H1 (cell line): ENCODE measurements around the gene NUBPL. TPM values are rescaled to one million over a fixed set of nuclear protein-coding genes. Genes with fewer than 3 reads are reported as not detected.

Experiments
- CTCF ChIA-PET: fragments of 300-600 bp; sonication (Branson Sonifier 250); formaldehyde crosslinking; loops from one replicate; lab custom pipeline; 2021; ENCODE audit not compliant: partially characterized antibody; lab: Charles Lee
- POLR2A ChIA-PET: fragments of 300-600 bp; sonication (Branson Sonifier 250); formaldehyde crosslinking; loops from one replicate; lab custom pipeline; 2021; ENCODE audit warnings: inconsistent platforms; ENCODE audit not compliant: partially characterized antibody; lab: Charles Lee
- DNase-seq, 2 experiments: peaks; one replicate each; pipeline versions ENCODE4 v3.0.0 to v3.0.0-alpha.2; 2010 to 2022; ENCODE audit warnings: low spot score in 2 of 2, low read depth in 1 of 2, mixed read lengths in 1 of 2
- FAIRE-seq: peaks from 2 replicates; lab custom pipeline; 2011; peaks lifted over from hg19 to GRCh38; lab: Jason Lieb, UNC
- H2AFZ ChIP-seq: 2 replicates; pipeline ENCODE4 v1.8.1; 2012; ENCODE audit warnings: low read length, inconsistent platforms
- H2AK5ac ChIP-seq: 2 replicates; pipeline ENCODE4 v1.6.1; 2013; ENCODE audit warnings: low read depth, low read length
- H2BK120ac ChIP-seq: replicated peaks from 2 replicates; pipeline ENCODE3; 2013; ENCODE audit warnings: low read depth, low read length, inconsistent platforms
- H2BK12ac ChIP-seq: 2 replicates; pipeline ENCODE4 v1.6.1; 2013; ENCODE audit warnings: low read depth, low read length
- H2BK15ac ChIP-seq: 2 replicates; pipeline ENCODE4 v1.6.1; 2013; ENCODE audit warnings: low read length
- H2BK20ac ChIP-seq: 2 replicates; pipeline ENCODE4 v1.6.1; 2013; ENCODE audit warnings: low read length
- H2BK5ac ChIP-seq: 2 replicates; pipeline ENCODE4 v1.6.1; 2013; ENCODE audit warnings: low read depth, low read length
- H3K14ac ChIP-seq: 2 replicates; pipeline ENCODE4 v1.6.1; 2013; ENCODE audit warnings: inconsistent platforms; ENCODE audit not compliant: insufficient read length
- H3K18ac ChIP-seq: 2 replicates; pipeline ENCODE4 v1.6.1; 2013; ENCODE audit warnings: low read length; ENCODE audit errors: extremely low read depth
- H3K23ac ChIP-seq: 2 replicates; pipeline ENCODE4 v1.6.1; 2013; ENCODE audit warnings: inconsistent platforms; ENCODE audit not compliant: insufficient read length
- H3K23me2 ChIP-seq: 2 replicates; pipeline ENCODE4 v1.6.1; 2013; ENCODE audit warnings: low read depth, low read length
- H3K27ac ChIP-seq: 2 replicates; pipeline ENCODE4 v1.6.1; 2011; ENCODE audit warnings: low read depth, low read length, inconsistent platforms
- H3K27me3 ChIP-seq, 4 experiments: replicated peaks in 1 of 4; 1 replicate in 1 of 4; 2 replicates in 3 of 4; pipeline versions ENCODE4 v1.6.1 to v1.8.1; 2011 to 2013; ENCODE audit warnings: low read length in 3 of 4, mild to moderate bottlenecking in 3 of 4, inconsistent platforms in 2 of 4, mixed read lengths in 2 of 4, moderate library complexity in 1 of 4; ENCODE audit not compliant: control insufficient read depth in 3 of 4, insufficient read depth in 3 of 4; ENCODE audit errors: extremely low read depth in 1 of 4
- H3K36me3 ChIP-seq, 4 experiments: 2 replicates each; pipeline versions ENCODE4 v1.6.1 to v1.8.1; 2011 to 2013; ENCODE audit warnings: mild to moderate bottlenecking in 4 of 4, low read length in 3 of 4, moderate library complexity in 2 of 4, control low read depth in 1 of 4, inconsistent platforms in 1 of 4; ENCODE audit not compliant: insufficient read depth in 4 of 4, control insufficient read depth in 2 of 4
- H3K4ac ChIP-seq: replicated peaks from 2 replicates; pipeline ENCODE3; 2013; ENCODE audit warnings: low read length, low read depth, mixed read lengths, inconsistent platforms; ENCODE audit not compliant: insufficient read length
- H3K4me1 ChIP-seq, 4 experiments: replicated peaks in 1 of 4; 1 replicate in 1 of 4; 2 replicates in 3 of 4; pipeline versions ENCODE4 v1.6.1 to v1.8.1; 2011 to 2013; ENCODE audit warnings: low read length in 3 of 4, inconsistent platforms in 2 of 4, mixed read lengths in 1 of 4; ENCODE audit not compliant: insufficient read depth in 4 of 4, control insufficient read depth in 3 of 4
- H3K4me2 ChIP-seq, 2 experiments: 2 replicates each; pipeline versions ENCODE4 v1.6.1 to v1.8.1; 2011 to 2013; ENCODE audit warnings: low read depth in 2 of 2, low read length in 2 of 2, control low read depth in 1 of 2, inconsistent platforms in 1 of 2, mild to moderate bottlenecking in 1 of 2; ENCODE audit not compliant: insufficient read depth in 1 of 2
- H3K4me3 ChIP-seq, 4 experiments: fragments of 200-600, 300-600 bp in 1 of 4; sonication (generic), shearing (Covaris generic), sonication (Bioruptor Twin) in 1 of 4; 2 replicates each; pipeline versions ENCODE4 v1.5.1 to v1.8.1; 2011 to 2016; ENCODE audit warnings: low read length in 4 of 4, low read depth in 3 of 4, control low read depth in 2 of 4, inconsistent platforms in 2 of 4, mild to moderate bottlenecking in 2 of 4, mixed read lengths in 1 of 4, moderate library complexity in 1 of 4; ENCODE audit not compliant: insufficient read depth in 2 of 4; ENCODE audit errors: extremely low read depth in 1 of 4
- H3K56ac ChIP-seq: replicated peaks from 2 replicates; pipeline ENCODE3; 2013; ENCODE audit warnings: low read depth, mild to moderate bottlenecking, mixed read lengths, low read length, inconsistent platforms; ENCODE audit not compliant: insufficient read length
- H3K79me1 ChIP-seq: 2 replicates; pipeline ENCODE4 v1.6.1; 2013; ENCODE audit warnings: low read depth, low read length, control low read depth
- H3K79me2 ChIP-seq, 2 experiments: 2 replicates each; pipeline versions ENCODE4 v1.6.1 to v1.8.1; 2012 to 2013; ENCODE audit warnings: low read length in 2 of 2, mild to moderate bottlenecking in 2 of 2, inconsistent platforms in 1 of 2; ENCODE audit not compliant: insufficient read depth in 2 of 2, control insufficient read depth in 1 of 2
- H3K9ac ChIP-seq, 4 experiments: replicated peaks in 1 of 4; 1 replicate in 1 of 4; 2 replicates in 3 of 4; pipeline versions ENCODE4 v1.6.1 to v1.8.1; 2011 to 2013; ENCODE audit warnings: low read depth in 3 of 4, low read length in 3 of 4, control low read depth in 2 of 4, mild to moderate bottlenecking in 2 of 4, moderate library complexity in 2 of 4, inconsistent platforms in 1 of 4; ENCODE audit errors: extremely low read depth in 1 of 4
- H3K9me3 ChIP-seq, 2 experiments: 2 replicates each; pipeline versions ENCODE4 v1.6.1 to v1.8.1; 2012 to 2013; ENCODE audit warnings: mild to moderate bottlenecking in 2 of 2, moderate library complexity in 2 of 2, control low read depth in 1 of 2, inconsistent platforms in 1 of 2, low read depth in 1 of 2, low read length in 1 of 2, mixed read lengths in 1 of 2; ENCODE audit not compliant: insufficient read depth in 2 of 2
- H4K20me1 ChIP-seq, 2 experiments: replicated peaks in 1 of 2; 2 replicates each; pipeline versions ENCODE3 to v1.8.1; 2011 to 2013; ENCODE audit warnings: inconsistent platforms in 2 of 2, low read length in 2 of 2, mild to moderate bottlenecking in 1 of 2; ENCODE audit not compliant: insufficient read depth in 2 of 2, control insufficient read depth in 1 of 2
- H4K5ac ChIP-seq: 2 replicates; pipeline ENCODE4 v1.6.1; 2013; ENCODE audit warnings: low read length, low read depth, mixed read lengths, inconsistent platforms; ENCODE audit not compliant: insufficient read length
- H4K8ac ChIP-seq: 2 replicates; pipeline ENCODE4 v1.8.0; 2013; ENCODE audit warnings: mild to moderate bottlenecking, moderate library complexity, low read length, inconsistent platforms; ENCODE audit not compliant: insufficient read depth; ENCODE audit errors: extremely low read depth
- H4K91ac ChIP-seq: replicated peaks from 2 replicates; pipeline ENCODE3; 2013; ENCODE audit warnings: low read length, mixed read lengths, inconsistent platforms; ENCODE audit not compliant: insufficient read length
- ATF2 ChIP-seq: IDR thresholded peaks from 2 replicates; pipeline ENCODE4 v1.6.1; 2012; ENCODE audit warnings: low read length, inconsistent platforms
- BCL11A ChIP-seq, 2 experiments: IDR thresholded peaks; one replicate each; pipeline ENCODE4 v1.6.1; 2011; ENCODE audit warnings: low read depth in 2 of 2, low read length in 2 of 2, mild to moderate bottlenecking in 2 of 2
- BRCA1 ChIP-seq: IDR thresholded peaks from 2 replicates; pipeline ENCODE4 v1.6.1; 2012; ENCODE audit warnings: low read depth, low read length, improper control_type of control experiment
- CBX8 ChIP-seq: fragments of 300-800, 300-1000 bp; sonication (generic); IDR thresholded peaks from 2 replicates; pipeline ENCODE4 v1.7.1; 2016; ENCODE audit warnings: low read depth, low read length, borderline replicate concordance
- CHD1 ChIP-seq: IDR thresholded peaks from 2 replicates; pipeline ENCODE4 v1.6.1; 2012; ENCODE audit warnings: low read depth, low read length, improper control_type of control experiment
- CTBP2 ChIP-seq: IDR thresholded peaks from 2 replicates; pipeline ENCODE4 v1.7.0; 2011; ENCODE audit warnings: borderline replicate concordance, mild to moderate bottlenecking, moderate library complexity, mixed read lengths, low read length; ENCODE audit not compliant: insufficient read depth, insufficient read length
- SP2 ChIP-seq: IDR thresholded peaks from 2 replicates; pipeline ENCODE4 v1.6.1; 2012; ENCODE audit warnings: mild to moderate bottlenecking, low read length, inconsistent platforms
- whole genome bisulfite sequencing, 2 experiments: shearing (Covaris generic) in 1 of 2; methylation state at CpG; one replicate each; pipeline versions ENCODE4 v1.1.6 to v1.1.7; 2013 to 2015; ENCODE audit warnings: low lambda C conversion rate in 2 of 2, mixed read lengths in 2 of 2, inconsistent platforms in 1 of 2, low coverage in 1 of 2, missing lambda C conversion rate in 1 of 2; ENCODE audit not compliant: insufficient replicate concordance in 2 of 2, insufficient coverage in 1 of 2, insufficient read length in 1 of 2; ENCODE audit errors: extremely low coverage in 1 of 2, missing lambda C conversion rate in 1 of 2; 5-methylcytosine and 5-hydroxymethylcytosine counted together
- polyA plus RNA-seq, 7 experiments: library from polyadenylated mRNA; depleted of rRNA in 3 of 7; stranded (reverse) in 5 of 7; unstranded in 2 of 7; fragments of >200 nt in 5 of 7; fragments of 200-250 nt in 2 of 7; gene quantifications; 1 replicate in 5 of 7; 2 replicates in 1 of 7; 4 replicates in 1 of 7; pipeline versions ENCODE4 v1.2.1 to v1.2.3, GENCODE V29; 2011 to 2013; ENCODE audit warnings: missing spikeins in 2 of 7, mixed read lengths in 2 of 7
- total RNA-seq: library from RNA; stranded (reverse); fragmentation: NEBNext Ultra II Directional; extraction: Animal tissue kit (Norgen Biotek cat#: 25700); gene quantifications from 2 replicates; pipeline ENCODE4 v1.2.1, GENCODE V29; 2021

Gene NUBPL
- total and polyA plus RNA-seq, 2 of the 8 experiments (the other 6 are each of a cell fraction or from before 2014, with no cell fraction given): 1.6 to 6.8 TPM

- H3K27me3 ChIP-seq: no peaks in the 10 kb centered on the region
- H2AFZ ChIP-seq: no peak overlapping the region
- no peak overlapping the region for H2BK15ac ChIP-seq
- no peak overlapping the region for H3K4ac ChIP-seq
- H3K9me3 ChIP-seq: no peaks in the 10 kb centered on the region
- no peak overlapping the region for H3K56ac ChIP-seq
- peaks cover 0 to under 1% (median under 1%) of the 10 kb centered on the region in 4 experiments; a peak in 3 of 7 replicates for H3K4me1 ChIP-seq
- no peak overlapping the region for H3K4me2 ChIP-seq
- no peak overlapping the region for H4K8ac ChIP-seq
- no peak overlapping the region for H3K9ac ChIP-seq
- no peak overlapping the region for H2BK20ac ChIP-seq
- 93% methylated on average over 4 of the region's 4 CpGs; no CpG with 5 or more reads in 1 of the 2 experiments for WGBS, 2 experiments
- POLR2A ChIA-PET: no interaction called here
- H3K36me3 ChIP-seq: no peaks in the 10 kb centered on the region
- H3K27ac ChIP-seq: no peak overlapping the region
- CTCF ChIA-PET: interaction anchor here (0.9 to 1.2 kb wide), 2 partner anchors 66 to 367 kb away, joined by 3 read pairs; no protein-coding TSS in a partner anchor
- H3K23ac ChIP-seq: no peak overlapping the region
- no peak overlapping the region for H4K91ac ChIP-seq
- no peak overlapping the region for H2BK120ac ChIP-seq
- H2BK12ac ChIP-seq: no peak overlapping the region
- no peak overlapping the region for H3K18ac ChIP-seq
- H2AK5ac ChIP-seq: no peak overlapping the region
- H3K14ac ChIP-seq: no peak overlapping the region
- DNase-seq: no peak
- no peak for FAIRE-seq
- H3K4me3 ChIP-seq: no peak overlapping the region
- H4K20me1 ChIP-seq: no peaks in the 10 kb centered on the region
- no peaks in the 10 kb centered on the region for H3K79me1 ChIP-seq
- TF ChIP-seq SP2 (no peak), BRCA1 (no peak), CTBP2 (no peak), CBX8 (no peak), BCL11A (IDR thresholded peaks at IDR 0.05; ENCODE audit: low read depth in 2 of 2, low read length in 2 of 2) (no peak), CHD1 (no peak), ATF2 (no peak)
- peaks cover 3% of the 10 kb centered on the region; the same call in 1 of the 2 replicates for H3K23me2 ChIP-seq
- H3K79me2 ChIP-seq: no peaks in the 10 kb centered on the region
- H2BK5ac ChIP-seq: no peak overlapping the region
- no peak overlapping the region for H4K5ac ChIP-seq
Measured at GRCh38 chr14:31887929-31888580, 326.9 kb downstream of the NUBPL start.
